KMS-11 (cell line): Measurements from ENCODE around the gene SEC24C.
A peak's percentile ranks its signal among the peaks of the same experiment; 100 is the strongest.

Experiments used
- H2AFZ ChIP-seq: fragments of 200-600 bp; sonication (generic); 2 replicates; pipeline ENCODE4 v1.6.1; 2016; ENCODE audit warnings: antibody characterized with exemption, mixed run types, low read depth
- H3K27ac ChIP-seq: fragments of 200-600 bp; sonication (generic); 2 replicates; pipeline ENCODE4 v1.6.1; 2016; ENCODE audit warnings: mild to moderate bottlenecking, mixed run types
- H3K27me3 ChIP-seq: fragments of 200-600 bp; sonication (generic); 2 replicates; pipeline ENCODE4 v1.6.1; 2017; ENCODE audit warnings: mild to moderate bottlenecking, low read depth, mixed run types, moderate library complexity; ENCODE audit not compliant: insufficient read depth
- H3K36me3 ChIP-seq: fragments of 200-600 bp; sonication (generic); 2 replicates; pipeline ENCODE4 v1.6.1; 2017; ENCODE audit warnings: mild to moderate bottlenecking, mixed run types; ENCODE audit not compliant: insufficient read depth
- H3K4me1 ChIP-seq: fragments of 200-600 bp; sonication (generic); 2 replicates; pipeline ENCODE4 v1.6.1; 2016; ENCODE audit warnings: mild to moderate bottlenecking, low read depth, mixed run types; ENCODE audit not compliant: poor library complexity, severe bottlenecking
- H3K4me2 ChIP-seq: fragments of 200-600 bp; sonication (generic); 2 replicates; pipeline ENCODE4 v1.7.0; 2016; ENCODE audit warnings: mild to moderate bottlenecking, mixed run types
- H3K4me3 ChIP-seq: fragments of 200-600 bp; sonication (generic); IDR thresholded peaks from 2 replicates; pipeline ENCODE4 v1.6.1; 2017; ENCODE audit warnings: low read depth, low read length, mixed read lengths; ENCODE audit not compliant: insufficient read depth
- H3K79me2 ChIP-seq: fragments of 200-600 bp; sonication (generic); 2 replicates; pipeline ENCODE4 v1.6.1; 2016; ENCODE audit warnings: low read depth, mixed run types; ENCODE audit not compliant: insufficient read depth
- H3K9ac ChIP-seq: fragments of 200-600 bp; sonication (generic); 2 replicates; pipeline ENCODE4 v1.6.1; 2016; ENCODE audit warnings: mild to moderate bottlenecking, mixed run types
- H4K20me1 ChIP-seq: fragments of 200-600 bp; sonication (generic); 2 replicates; pipeline ENCODE4 v1.6.1; 2016; ENCODE audit warnings: mild to moderate bottlenecking, mixed run types; ENCODE audit not compliant: insufficient read depth
- CTCF ChIP-seq: fragments of 200-600 bp; sonication (generic); conservative IDR thresholded peaks from 2 replicates; pipeline ENCODE4 v1.6.1; 2017; ENCODE audit warnings: low read depth, mild to moderate bottlenecking, antibody characterized with exemption, low read length, moderate library complexity, mixed read lengths

SEC24C gene

GRCh38 chr10:73809061-73809818 lies 65.1 kb downstream of the SEC24C start:
- Histone ChIP-seq H3K36me3 (no peaks in the 10 kb centered on the region), H3K9ac (no peak overlapping the region), H2AFZ (no peak overlapping the region), H3K27ac (no peak overlapping the region), H3K4me3 (no peak overlapping the region), H3K4me2 (no peak overlapping the region), H3K27me3 (no peaks in the 10 kb centered on the region), H3K79me2 (no peaks in the 10 kb centered on the region), H3K4me1 (peaks cover 25% of the 10 kb centered on the region), H4K20me1 (no peaks in the 10 kb centered on the region)
- no peak for TF ChIP-seq CTCF

GRCh38 chr10:73810358-73810734 lies 66.2 kb downstream of the SEC24C start:
- peak overlapping the region; percentile 57; the same call in 1 of the 2 replicates for H3K9ac ChIP-seq
- TF ChIP-seq CTCF: no peak

GRCh38 chr10:73810735-73811465 lies 66.7 kb downstream of the SEC24C start:
- peaks cover 8% of the 10 kb centered on the region for H3K4me1 ChIP-seq
- H3K4me3 ChIP-seq: no peak overlapping the region
- H4K20me1 ChIP-seq: no peaks in the 10 kb centered on the region
- H3K9ac ChIP-seq: peak overlapping the region; percentile 57
- peak overlapping the region; percentile 62 for H3K4me2 ChIP-seq
- TF ChIP-seq CTCF: no peak
- H3K36me3 ChIP-seq: no peaks in the 10 kb centered on the region
- H3K27me3 ChIP-seq: no peaks in the 10 kb centered on the region
- H3K79me2 ChIP-seq: no peaks in the 10 kb centered on the region
- peak overlapping the region; percentile 59 for H2AFZ ChIP-seq
- H3K27ac ChIP-seq: peak overlapping the region; percentile 49; the same call in 1 of the 2 replicates

More at GRCh38 chr10:73810358-73810734, 66.2 kb downstream of the SEC24C start:
- H3K27ac ChIP-seq: no peak overlapping the region; the same call in 1 of the 2 replicates
- H4K20me1 ChIP-seq: no peaks in the 10 kb centered on the region
- peak overlapping the region; percentile 62 for H3K4me2 ChIP-seq
- H3K79me2 ChIP-seq: no peaks in the 10 kb centered on the region
- H3K36me3 ChIP-seq: no peaks in the 10 kb centered on the region
- H3K27me3 ChIP-seq: no peaks in the 10 kb centered on the region
- peak overlapping the region; percentile 59; the same call in 1 of the 2 replicates for H2AFZ ChIP-seq
- H3K4me3 ChIP-seq: no peak overlapping the region
- H3K4me1 ChIP-seq: peaks cover 14% of the 10 kb centered on the region

GRCh38 chr10:73812657-73813056 lies 68.5 kb downstream of the SEC24C start:
- Histone ChIP-seq H4K20me1 (no peaks in the 10 kb centered on the region), H3K4me1 (peaks cover 8% of the 10 kb centered on the region), H2AFZ (no peak overlapping the region), H3K27ac (peak overlapping the region; percentile 13; the same call in 1 of the 2 replicates), H3K4me2 (no peak overlapping the region), H3K79me2 (no peaks in the 10 kb centered on the region), H3K4me3 (no peak overlapping the region), H3K27me3 (no peaks in the 10 kb centered on the region), H3K9ac (no peak overlapping the region), H3K36me3 (no peaks in the 10 kb centered on the region)
- TF ChIP-seq CTCF: no peak
